Effector memory CD8-positive, alpha-beta T cell (primary cell): ENCODE results near the gene STK25.
A peak's percentile ranks its signal among the peaks of the same experiment; 100 is the strongest.

Experiments
- ATAC-seq: fragments of 150-1000 bp; cut with Tn5 transposase; replicated peaks from 2 replicates; pipeline ENCODE4 v1.10.0; 2021; ENCODE audit warnings: mild to moderate bottlenecking, moderate library complexity
- DNase-seq, 3 experiments: peaks; one replicate each; pipeline ENCODE4 v3.0.0; 2021
- H3K27ac Mint-ChIP-seq, 2 donors: one replicate each; pipeline ENCODE4 v1.8.0; 2022; ENCODE audit warnings: mild to moderate bottlenecking in 2 of 2, mixed read lengths in 2 of 2, moderate library complexity in 2 of 2
- H3K27me3 Mint-ChIP-seq, 2 donors: one replicate each; pipeline ENCODE4 v1.8.0; 2022; ENCODE audit warnings: mixed read lengths in 2 of 2
- H3K36me3 Mint-ChIP-seq: one replicate; pipeline ENCODE4 v1.8.0; 2022; ENCODE audit warnings: mild to moderate bottlenecking, moderate library complexity, mixed read lengths; ENCODE audit not compliant: insufficient read depth
- H3K4me1 Mint-ChIP-seq, 2 donors: one replicate each; pipeline ENCODE4 v1.8.0; 2022; ENCODE audit warnings: low read depth in 2 of 2, mixed read lengths in 2 of 2
- H3K4me3 Mint-ChIP-seq, 2 donors: one replicate each; pipeline ENCODE4 v1.8.0; 2022; ENCODE audit warnings: mild to moderate bottlenecking in 2 of 2, mixed read lengths in 2 of 2, moderate library complexity in 2 of 2
- H3K9me3 Mint-ChIP-seq, 2 donors: one replicate each; pipeline ENCODE4 v1.8.0; 2022; ENCODE audit warnings: mixed read lengths in 2 of 2

The STK25 gene

DNA sequence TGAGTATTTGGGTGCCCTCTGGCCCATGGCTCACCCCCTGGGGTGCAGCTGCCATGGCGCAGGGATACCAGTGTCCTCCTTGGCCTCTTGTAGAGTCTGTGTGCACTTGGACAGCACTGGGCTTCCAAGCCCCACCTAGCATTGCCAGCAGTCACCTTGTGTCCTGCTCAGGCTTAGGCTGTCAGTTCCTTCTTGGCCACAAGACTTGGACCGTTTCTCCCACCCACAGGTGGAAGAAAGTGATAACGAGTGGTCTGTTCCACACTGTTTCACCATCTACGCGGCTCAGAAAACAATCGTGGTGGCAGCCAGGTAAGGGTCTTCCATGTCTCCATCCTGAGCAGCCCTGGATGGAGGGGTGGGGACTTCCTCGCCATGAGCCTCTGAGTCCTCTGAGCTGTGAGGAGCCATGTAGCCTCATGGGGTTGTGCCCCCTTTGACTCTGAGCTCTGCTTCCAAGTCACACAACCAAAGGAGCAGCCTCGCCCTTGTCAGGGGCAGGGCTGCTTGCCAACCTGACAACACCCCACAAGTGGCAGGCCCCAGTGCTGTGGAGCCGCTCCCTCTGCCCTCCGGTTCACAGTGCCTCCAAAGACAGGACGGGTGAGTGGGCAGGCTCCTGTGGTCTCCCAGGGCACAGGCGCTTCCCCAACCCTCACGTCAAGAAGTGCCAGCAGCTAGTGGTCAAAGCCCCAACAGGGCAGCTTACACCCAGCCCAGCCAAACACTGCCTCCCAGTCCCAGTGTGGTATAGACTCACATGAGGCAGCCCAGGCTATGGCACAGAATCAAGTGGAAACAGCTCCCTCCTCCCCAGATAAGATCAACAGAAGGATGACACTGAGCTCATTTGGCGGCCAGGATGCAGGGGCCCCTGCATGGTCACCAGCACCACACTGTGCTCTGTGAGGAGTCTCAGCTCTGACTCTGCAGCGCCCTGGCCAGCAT is 18.4 kb downstream of the STK25 start:
- ATAC-seq = no peak
- H3K4me3 Mint-ChIP-seq = no peak overlapping the region
- H3K9me3 Mint-ChIP-seq = no peaks in the 10 kb centered on the region

DNA sequence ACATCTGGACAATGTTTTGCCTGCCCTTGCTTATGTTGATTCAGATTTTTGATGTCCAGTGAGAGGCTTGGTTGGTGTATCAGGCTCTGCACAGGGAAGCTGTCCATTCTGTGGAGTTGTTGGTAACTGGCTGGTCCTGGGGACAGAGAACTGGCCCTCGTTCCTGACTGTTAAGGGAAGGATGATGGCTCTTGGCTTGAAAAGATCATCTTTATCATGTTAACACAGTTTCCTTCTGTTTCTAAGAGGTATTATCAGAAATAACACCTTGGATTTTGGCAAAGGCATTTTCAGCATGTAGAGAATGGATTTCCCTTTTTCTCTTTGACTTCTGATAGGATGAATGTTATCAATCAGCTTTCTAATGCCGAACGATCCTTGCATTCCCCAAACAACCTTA is 19.3 kb downstream of the STK25 start:
- H3K4me1 Mint-ChIP-seq = peaks cover 6 to 11% of the 10 kb centered on the region in 2 donors
- no peaks in the 10 kb centered on the region for H3K36me3 Mint-ChIP-seq
- H3K27ac Mint-ChIP-seq = no peak overlapping the region
- ATAC-seq (no peak), DNase-seq (no peak)
- no peaks in the 10 kb centered on the region for H3K27me3 Mint-ChIP-seq
- H3K9me3 Mint-ChIP-seq = no peaks in the 10 kb centered on the region
- H3K4me3 Mint-ChIP-seq = no peak overlapping the region

More for the DNA sequence above, 18.4 kb downstream of the STK25 start:
- H3K4me1 Mint-ChIP-seq = peaks cover 6 to 8% of the 10 kb centered on the region in 2 donors
- H3K27ac Mint-ChIP-seq = peak overlapping the region in 1 of 2 donors; percentile 26
- H3K27me3 Mint-ChIP-seq = no peaks in the 10 kb centered on the region
- no peak for DNase-seq
- no peaks in the 10 kb centered on the region for H3K36me3 Mint-ChIP-seq

DNA sequence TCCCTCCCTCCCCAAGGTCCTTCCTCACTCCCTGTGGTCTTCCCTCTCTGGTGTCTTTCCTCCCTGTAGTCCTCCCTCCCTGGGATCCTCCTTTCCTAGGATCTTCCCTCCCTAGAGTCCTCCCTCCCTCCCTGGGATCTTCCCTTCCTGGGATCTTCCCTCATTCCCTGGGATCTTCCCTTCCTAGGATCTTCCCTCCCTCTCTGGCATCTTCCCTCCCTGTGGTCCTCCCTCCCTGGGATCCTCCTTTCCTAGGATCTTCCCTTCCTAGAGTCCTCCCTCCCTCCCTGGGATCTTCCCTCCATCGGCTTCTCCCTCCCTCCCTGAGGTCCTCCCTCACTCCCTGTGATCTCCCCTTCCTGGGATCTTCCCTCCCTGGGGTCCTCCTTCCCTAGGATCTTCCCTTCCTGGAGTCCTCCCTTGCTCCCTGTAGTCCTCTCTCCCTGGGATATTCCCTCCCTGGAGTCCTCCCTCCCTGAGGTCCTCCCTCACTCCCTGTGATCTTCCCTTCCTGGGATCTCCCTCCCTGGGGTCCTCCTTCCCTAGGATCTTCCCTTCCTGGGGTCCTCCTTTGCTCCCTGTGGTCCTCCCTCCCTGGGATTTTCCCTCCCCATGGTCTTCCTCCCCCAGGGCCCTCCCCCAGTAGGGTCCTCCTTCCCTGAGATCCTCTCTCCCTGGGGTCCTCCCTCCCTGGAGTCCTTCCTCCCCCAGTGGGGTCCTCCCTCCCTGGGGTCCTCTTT is 23.0 kb downstream of the STK25 start:
- no peak for DNase-seq
- H3K4me1 Mint-ChIP-seq = peaks cover 0 to 4% of the 10 kb centered on the region in 2 donors
- H3K27ac Mint-ChIP-seq = no peak overlapping the region
- no peak overlapping the region for H3K4me3 Mint-ChIP-seq
- H3K27me3 Mint-ChIP-seq = no peaks in the 10 kb centered on the region
- no peak for ATAC-seq
- no peaks in the 10 kb centered on the region for H3K36me3 Mint-ChIP-seq
- H3K9me3 Mint-ChIP-seq = no peaks in the 10 kb centered on the region

DNA sequence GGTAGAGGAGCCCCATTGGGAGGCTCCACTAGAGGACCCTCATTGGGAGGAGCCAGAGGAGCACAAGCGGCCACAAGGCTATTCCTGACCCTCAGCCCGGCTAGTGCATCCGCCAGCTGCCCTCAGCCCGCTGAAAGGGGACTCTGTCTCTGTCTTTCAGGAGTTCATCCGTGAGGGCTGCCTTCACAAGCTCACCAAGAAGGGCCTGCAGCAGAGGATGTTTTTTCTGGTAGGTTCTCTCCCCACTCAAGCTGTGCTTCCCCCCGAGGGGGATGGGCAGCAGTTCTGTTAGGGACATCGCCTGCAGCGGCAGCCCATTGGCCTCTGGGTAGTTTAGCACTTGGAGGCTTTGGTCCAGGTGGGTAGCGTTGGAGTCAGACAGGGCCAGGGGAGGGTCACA is 25.1 kb downstream of the STK25 start:
- no peaks in the 10 kb centered on the region for H3K9me3 Mint-ChIP-seq
- ATAC-seq = no peak
- H3K27me3 Mint-ChIP-seq = no peaks in the 10 kb centered on the region
- peaks cover 2% of the 10 kb centered on the region for H3K36me3 Mint-ChIP-seq
- H3K27ac Mint-ChIP-seq = no peak overlapping the region
- H3K4me1 Mint-ChIP-seq = peaks cover 0 to 4% of the 10 kb centered on the region in 2 donors
- H3K4me3 Mint-ChIP-seq = no peak overlapping the region
- DNase-seq = no peak

DNA sequence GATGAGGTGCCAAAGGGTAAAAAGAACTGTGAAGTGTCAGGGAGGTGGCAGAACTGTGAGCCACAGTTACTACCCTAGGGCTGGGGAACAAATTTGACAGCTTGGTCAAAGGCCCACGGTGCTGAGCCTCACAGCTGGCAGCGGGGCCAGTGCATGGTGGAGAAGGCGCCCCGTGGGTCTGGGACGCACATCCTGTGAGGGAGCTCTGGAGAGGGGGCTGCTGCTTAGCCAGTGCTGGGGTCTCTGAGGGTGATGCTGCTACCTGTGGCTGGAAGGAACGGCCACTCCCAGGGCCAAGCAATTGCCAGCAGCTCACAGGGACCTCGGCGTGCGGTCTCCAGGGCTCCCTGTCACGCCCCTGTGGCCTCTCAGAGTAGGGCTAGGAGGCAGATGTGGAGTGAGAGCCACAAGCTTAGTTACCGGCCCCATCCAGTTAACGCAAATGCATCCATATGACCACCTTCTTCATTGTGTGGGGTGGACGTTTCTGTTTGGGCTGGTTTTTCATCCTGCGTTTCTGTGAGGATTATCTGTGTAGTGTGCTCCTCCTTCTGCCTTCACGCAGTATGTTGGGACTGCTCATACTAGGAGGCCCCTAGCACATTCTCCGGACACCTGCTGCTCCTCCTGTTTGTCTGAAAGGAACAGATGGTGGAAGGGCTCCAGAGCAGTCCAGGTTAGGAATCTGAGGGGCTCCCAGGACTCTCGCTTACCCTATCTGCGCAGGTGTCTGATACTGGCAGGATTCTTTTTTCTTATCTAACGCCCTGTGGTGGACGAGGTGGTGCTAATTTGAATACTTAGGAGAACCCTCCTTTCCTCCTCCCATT is 26.0 kb downstream of the STK25 start:
- peaks cover 0 to 4% of the 10 kb centered on the region in 2 donors for H3K4me1 Mint-ChIP-seq
- ATAC-seq (no peak), DNase-seq (no peak)
- H3K4me3 Mint-ChIP-seq = no peak overlapping the region
- no peaks in the 10 kb centered on the region for H3K9me3 Mint-ChIP-seq
- no peak overlapping the region for H3K27ac Mint-ChIP-seq
- peaks cover 4% of the 10 kb centered on the region for H3K36me3 Mint-ChIP-seq
- no peaks in the 10 kb centered on the region for H3K27me3 Mint-ChIP-seq

DNA sequence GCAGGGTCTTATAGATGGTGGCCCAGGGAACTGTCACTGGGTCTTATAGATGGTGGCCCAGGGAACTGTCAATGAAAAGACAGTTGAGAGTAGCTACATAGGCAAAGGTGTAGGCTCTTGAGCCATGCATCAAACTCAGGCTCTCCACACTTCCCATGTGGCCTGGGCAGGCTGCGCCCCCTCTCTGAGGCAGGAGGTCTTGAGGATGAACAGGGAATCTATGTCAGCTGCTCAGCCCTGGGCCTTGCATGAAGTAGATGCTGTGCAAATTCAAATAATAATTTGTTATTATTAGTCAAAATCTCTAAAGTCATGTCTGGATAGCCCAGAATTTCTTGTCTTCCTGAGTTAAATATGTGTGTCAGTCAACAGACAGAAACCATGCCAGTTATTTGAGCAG is 26.7 kb downstream of the STK25 start:
- no peak for DNase-seq
- Mint-ChIP-seq H3K36me3 (peaks cover 4% of the 10 kb centered on the region), H3K4me3 (no peak overlapping the region), H3K27ac (no peak overlapping the region), H3K4me1 (peaks cover 0 to 4% of the 10 kb centered on the region in 2 donors), H3K9me3 (no peaks in the 10 kb centered on the region), H3K27me3 (no peaks in the 10 kb centered on the region)
- ATAC-seq = no peak

DNA sequence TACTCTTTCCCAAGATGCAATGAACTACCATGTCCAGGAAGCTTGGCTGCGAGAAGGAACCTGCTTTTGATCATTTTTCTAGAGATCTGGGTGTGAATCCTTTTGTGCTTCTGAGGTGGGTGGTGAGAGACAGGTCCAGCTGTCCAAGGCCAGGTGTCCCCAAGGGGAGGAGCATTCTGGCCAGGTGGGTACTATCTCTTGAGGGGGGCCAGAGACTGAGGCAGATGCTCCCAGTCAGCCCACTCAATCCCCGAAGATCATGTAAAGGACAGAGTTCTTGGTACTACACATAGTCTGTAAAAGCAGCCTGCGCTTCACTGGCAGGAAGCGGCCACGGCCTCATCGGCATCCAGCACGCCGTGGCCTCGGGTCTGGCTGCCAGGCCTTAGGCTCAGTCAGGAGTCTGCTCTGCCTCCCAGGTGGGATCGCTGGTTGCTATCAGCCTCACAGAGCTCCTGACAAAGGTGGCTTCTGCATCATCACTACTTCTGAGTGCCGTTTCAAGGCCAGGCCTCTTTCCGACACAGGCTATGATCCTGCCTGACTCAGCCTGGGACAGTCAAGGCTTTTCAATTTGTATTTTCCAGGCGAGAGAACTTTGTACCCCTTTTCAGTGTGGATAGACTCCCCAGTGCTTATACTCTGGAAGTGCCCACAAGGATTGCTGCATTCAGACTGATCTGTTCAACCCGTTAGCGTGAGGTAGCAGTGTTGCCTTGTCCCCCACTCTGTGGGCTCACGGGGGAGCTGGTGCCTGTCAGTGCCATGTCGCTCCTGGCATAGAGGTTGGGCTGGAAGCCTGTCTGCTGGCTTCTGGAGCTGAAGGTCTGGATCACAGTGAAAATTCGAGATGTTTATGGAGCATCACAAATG is 29.1 kb downstream of the STK25 start:
- Mint-ChIP-seq H3K4me1 (peaks cover 0 to 3% of the 10 kb centered on the region in 2 donors), H3K27me3 (no peaks in the 10 kb centered on the region), H3K27ac (no peak overlapping the region), H3K4me3 (no peak overlapping the region), H3K36me3 (peaks cover 4% of the 10 kb centered on the region), H3K9me3 (no peaks in the 10 kb centered on the region)
- DNase-seq (no peak), ATAC-seq (no peak)

DNA sequence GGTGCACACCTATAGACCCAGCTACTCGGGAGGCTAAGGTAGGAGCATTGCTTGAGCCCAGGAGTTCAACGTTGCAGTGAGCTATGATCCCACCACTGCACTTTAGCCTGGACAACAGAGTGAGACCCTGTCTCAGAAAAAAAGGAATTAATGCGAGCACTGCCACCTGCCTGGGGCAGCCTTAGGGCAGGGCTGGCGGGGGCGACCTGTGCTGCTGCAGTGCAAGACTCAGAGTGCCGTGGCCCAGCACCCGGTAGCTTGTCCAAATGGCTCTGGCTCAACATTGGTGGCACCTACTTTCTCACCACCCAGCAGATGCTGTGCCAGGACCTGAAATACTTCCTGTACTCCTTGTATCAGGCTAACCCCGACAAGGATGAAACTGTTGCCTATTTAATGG is 30.2 kb downstream of the STK25 start:
- Mint-ChIP-seq H3K36me3 (peaks cover 4% of the 10 kb centered on the region), H3K9me3 (no peaks in the 10 kb centered on the region), H3K4me3 (no peak overlapping the region), H3K27me3 (peaks cover 1 to 4% of the 10 kb centered on the region in 2 donors), H3K4me1 (no peaks in the 10 kb centered on the region), H3K27ac (no peak overlapping the region)
- DNase-seq = no peak
- ATAC-seq = no peak

DNA sequence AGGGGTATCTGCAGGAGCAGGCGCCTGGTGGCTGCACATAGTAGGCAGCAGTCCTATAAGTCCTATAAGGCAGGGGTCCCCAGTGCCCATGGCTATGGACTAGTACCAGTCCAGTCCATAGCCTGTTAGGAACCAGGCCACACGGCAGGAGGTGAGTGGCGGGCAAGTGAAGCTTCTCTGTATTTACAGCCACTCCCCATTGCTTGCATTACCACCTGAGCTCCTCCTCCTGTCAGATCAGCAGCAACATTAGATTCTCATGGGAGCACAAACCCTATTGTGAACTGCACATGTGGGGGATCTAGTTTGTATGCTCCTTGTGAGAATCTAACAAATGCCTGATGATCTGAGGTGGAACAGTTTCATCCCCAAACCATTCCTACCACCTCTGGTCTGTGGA is 33.1 kb downstream of the STK25 start:
- no peak for ATAC-seq
- no peaks in the 10 kb centered on the region for H3K9me3 Mint-ChIP-seq

DNA sequence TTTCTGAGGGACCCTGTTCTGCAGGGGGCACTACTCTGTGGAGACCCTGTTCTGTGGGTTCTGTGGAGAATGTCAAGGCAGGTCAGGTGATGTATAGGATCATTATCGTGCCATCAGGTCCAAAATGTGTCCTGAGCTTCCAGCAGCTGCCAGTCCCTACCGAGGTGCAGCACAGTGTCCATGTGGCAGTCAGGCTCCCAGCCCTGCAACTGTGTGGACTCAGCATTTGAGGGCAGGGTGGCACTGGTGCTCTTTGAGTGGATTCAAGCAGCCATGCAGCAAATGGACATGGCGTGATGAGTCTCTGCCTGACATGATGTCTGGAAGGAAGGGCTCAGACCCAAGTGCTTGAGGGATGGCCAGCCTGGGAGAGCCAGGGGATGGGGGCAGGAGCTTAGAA is 35.0 kb downstream of the STK25 start:
- Mint-ChIP-seq H3K9me3 (no peaks in the 10 kb centered on the region), H3K36me3 (peaks cover 2% of the 10 kb centered on the region), H3K4me1 (peaks cover 0 to 4% of the 10 kb centered on the region in 2 donors), H3K27me3 (peaks cover 12 to 19% of the 10 kb centered on the region in 2 donors), H3K4me3 (no peak overlapping the region), H3K27ac (no peak overlapping the region)
- ATAC-seq (no peak), DNase-seq (no peak)

More for the DNA sequence above, 33.1 kb downstream of the STK25 start:
- Mint-ChIP-seq H3K27ac (no peak overlapping the region), H3K4me3 (no peak overlapping the region), H3K36me3 (peaks cover 4% of the 10 kb centered on the region), H3K27me3 (peaks cover 12 to 19% of the 10 kb centered on the region in 2 donors), H3K4me1 (peaks cover 0 to 4% of the 10 kb centered on the region in 2 donors)
- DNase-seq = no peak

DNA sequence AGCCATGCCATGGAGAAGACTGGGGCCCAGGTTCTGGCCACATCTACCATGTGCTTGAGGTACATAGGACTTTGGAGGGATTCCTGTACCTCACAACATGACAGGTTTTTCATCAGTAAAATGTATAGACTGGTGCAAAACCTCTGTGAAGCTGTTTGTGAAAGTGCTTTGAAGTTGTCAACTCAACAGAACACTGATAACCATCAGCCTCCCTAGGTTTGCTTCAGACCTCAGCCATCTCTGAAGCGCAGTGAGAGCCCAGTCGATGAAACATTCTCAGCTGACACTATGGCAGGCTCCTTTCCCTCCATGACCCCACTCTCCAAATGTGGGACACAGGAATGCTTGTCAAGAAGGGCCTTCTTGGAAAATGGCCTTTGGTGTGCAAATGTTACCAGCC is 38.6 kb downstream of the STK25 start:
- peaks cover 0 to 4% of the 10 kb centered on the region in 2 donors for H3K4me1 Mint-ChIP-seq
- H3K27me3 Mint-ChIP-seq = peaks cover 12 to 25% of the 10 kb centered on the region in 2 donors
- ATAC-seq = no peak

DNA sequence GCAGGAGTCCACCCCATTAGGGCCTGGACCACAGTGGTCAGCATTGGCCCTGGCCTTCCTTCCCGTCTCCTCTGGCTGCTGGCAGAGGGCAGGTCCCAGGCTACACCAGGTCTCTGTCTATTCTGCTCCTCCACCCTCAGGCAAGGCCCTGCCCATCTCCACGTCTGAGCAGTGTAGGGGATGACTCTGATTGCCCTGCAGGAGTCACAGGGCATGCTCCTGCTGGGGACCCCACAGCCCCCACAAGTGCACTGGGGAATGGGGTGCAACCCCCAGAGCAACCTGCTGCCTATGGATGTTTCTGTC is 40.0 kb downstream of the STK25 start:
- no peaks in the 10 kb centered on the region for H3K36me3 Mint-ChIP-seq
- ATAC-seq = no peak
- H3K9me3 Mint-ChIP-seq = no peaks in the 10 kb centered on the region
- H3K27ac Mint-ChIP-seq = no peak overlapping the region
- H3K4me1 Mint-ChIP-seq = peaks cover 0 to 4% of the 10 kb centered on the region in 2 donors
- no peak for DNase-seq
- peaks cover 12 to 24% of the 10 kb centered on the region in 2 donors for H3K27me3 Mint-ChIP-seq
- no peak overlapping the region for H3K4me3 Mint-ChIP-seq

More for the DNA sequence above, 38.6 kb downstream of the STK25 start:
- no peak for DNase-seq
- Mint-ChIP-seq H3K9me3 (no peaks in the 10 kb centered on the region), H3K27ac (no peak overlapping the region), H3K4me3 (no peak overlapping the region), H3K36me3 (no peaks in the 10 kb centered on the region)
